Measurements from ENCODE around the gene POPDC3.

- TF ChIP-seq, protein P1, sequence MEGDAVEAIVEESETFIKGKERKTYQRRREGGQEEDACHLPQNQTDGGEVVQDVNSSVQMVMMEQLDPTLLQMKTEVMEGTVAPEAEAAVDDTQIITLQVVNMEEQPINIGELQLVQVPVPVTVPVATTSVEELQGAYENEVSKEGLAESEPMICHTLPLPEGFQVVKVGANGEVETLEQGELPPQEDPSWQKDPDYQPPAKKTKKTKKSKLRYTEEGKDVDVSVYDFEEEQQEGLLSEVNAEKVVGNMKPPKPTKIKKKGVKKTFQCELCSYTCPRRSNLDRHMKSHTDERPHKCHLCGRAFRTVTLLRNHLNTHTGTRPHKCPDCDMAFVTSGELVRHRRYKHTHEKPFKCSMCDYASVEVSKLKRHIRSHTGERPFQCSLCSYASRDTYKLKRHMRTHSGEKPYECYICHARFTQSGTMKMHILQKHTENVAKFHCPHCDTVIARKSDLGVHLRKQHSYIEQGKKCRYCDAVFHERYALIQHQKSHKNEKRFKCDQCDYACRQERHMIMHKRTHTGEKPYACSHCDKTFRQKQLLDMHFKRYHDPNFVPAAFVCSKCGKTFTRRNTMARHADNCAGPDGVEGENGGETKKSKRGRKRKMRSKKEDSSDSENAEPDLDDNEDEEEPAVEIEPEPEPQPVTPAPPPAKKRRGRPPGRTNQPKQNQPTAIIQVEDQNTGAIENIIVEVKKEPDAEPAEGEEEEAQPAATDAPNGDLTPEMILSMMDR (IDR thresholded peaks at IDR 0.05) = no peak
- TF ChIP-seq EZH2 (IDR thresholded peaks at IDR 0.05; ENCODE audit: borderline replicate concordance, insufficient read depth, low read depth, low read length, poor library complexity, severe bottlenecking) = no peak
Measured at GRCh38 chr6:105181981-105182515, 2.2 kb upstream of the POPDC3 start.
